COLO668 (cell line): Measurements from ENCODE around the gene IL18BP.
A peak's percentile ranks its signal among the peaks of the same experiment; 100 is the strongest.

Source experiments
- DNase-seq: peaks from one replicate; lab custom pipeline; 2025; ENCODE audit not compliant: unreplicated experiment; lab: John Stamatoyannopoulos, UW

The IL18BP gene

GRCh38 chr11:71998649-71999310 lies at the start of gene IL18BP:
TSS of gene IL18BP (plus strand) at chr11:71998909. CDS start at chr11:71999985, 1,076 bp downstream.
- no peak for DNase-seq

- no peak for DNase-seq
These were observed 49.7 kb upstream of the IL18BP start for GRCh38 chr11:71949034-71949433.

- DNase-seq: no peak
These were observed 46.9 kb upstream of the IL18BP start for GRCh38 chr11:71951741-71952310.

DNA sequence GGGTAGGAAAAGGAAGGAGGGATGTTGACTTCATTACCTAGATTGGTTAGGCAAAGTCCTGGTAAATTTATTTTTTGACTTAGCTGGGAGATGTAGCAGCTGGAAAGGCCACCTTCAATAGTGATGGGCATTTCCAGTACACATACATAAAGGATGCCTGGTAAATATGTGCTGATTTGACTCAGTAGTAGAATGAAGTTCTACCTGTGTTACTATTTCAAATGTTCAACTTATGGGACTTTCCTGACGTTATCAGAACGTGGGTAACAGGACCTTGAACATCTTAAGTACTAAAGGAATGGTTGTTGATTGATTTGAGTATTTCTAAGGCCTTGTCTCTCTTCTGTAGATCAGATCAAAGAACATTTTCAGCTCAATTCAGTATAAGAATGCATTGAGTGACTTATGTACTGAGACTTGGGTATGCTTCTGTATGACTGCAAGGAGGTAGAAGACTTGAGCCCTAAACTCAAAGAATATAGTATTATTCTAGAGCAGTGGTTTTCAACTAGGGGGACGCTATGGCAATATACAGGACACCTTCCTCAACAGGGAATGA lies 42.7 kb upstream of the IL18BP start:
- no peak for DNase-seq

GRCh38 chr11:71962428-71963038 lies 36.2 kb upstream of the IL18BP start:
- no peak for DNase-seq

GRCh38 chr11:71963468-71963867 lies 35.2 kb upstream of the IL18BP start:
- no peak for DNase-seq

DNA sequence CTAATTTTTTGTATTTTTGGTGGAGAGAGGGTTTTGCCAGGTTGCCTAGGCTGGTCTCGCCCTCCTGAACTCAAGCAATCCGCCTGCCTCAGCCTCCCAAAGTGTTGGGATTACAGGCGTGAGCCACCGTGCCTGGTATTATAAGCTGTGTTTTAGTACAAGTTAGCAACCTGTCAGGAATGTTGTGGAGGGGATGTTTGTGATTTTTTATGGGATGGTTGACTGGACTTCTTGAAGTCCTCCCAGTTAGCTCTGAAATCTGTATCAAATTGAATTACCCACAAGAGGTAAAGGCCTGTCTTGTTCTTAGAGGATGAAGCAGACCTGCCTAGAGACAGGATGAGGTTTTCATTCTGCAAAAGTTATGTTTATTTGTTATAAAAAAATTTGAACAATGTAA lies 34.1 kb upstream of the IL18BP start:
- DNase-seq: no peak

DNA sequence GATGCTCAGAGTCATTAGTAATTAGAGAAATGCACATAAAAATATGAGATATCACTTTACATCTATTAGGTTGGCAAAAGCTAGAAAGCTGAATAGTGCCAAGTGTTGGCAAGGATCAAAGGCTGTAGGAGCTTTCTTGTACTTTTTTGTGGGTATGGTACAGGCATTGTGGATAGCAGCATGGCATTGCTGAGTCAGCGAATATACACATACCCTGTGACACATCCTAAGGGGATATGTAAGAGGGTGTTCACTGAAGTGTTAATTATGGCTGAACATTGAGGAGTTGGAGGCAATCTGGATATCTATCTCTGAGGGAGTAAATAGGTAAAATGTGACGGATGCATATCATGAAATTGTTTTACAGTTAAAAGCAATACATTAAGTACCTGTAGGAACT lies 27.0 kb upstream of the IL18BP start:
- no peak for DNase-seq

DNA sequence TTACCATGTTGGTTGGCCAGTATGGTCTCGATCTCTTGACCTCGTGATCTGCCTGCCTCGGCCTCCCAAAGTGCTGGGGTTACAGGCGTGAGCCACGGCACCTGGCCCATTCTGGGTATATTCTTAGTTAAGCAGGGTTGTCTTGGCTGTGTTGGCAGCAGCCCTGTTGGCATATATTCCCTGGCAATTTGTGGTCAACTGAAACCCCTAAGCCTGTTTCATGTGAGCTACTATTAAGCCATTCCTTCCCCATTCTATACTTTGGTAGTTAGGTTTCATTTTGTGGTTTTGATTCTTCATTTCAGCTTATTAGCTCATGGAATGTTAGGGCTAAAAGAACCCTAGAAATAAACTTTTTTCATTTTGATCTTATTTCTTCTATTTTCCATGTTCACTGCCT lies 22.2 kb upstream of the IL18BP start:
- DNase-seq: no peak

DNA sequence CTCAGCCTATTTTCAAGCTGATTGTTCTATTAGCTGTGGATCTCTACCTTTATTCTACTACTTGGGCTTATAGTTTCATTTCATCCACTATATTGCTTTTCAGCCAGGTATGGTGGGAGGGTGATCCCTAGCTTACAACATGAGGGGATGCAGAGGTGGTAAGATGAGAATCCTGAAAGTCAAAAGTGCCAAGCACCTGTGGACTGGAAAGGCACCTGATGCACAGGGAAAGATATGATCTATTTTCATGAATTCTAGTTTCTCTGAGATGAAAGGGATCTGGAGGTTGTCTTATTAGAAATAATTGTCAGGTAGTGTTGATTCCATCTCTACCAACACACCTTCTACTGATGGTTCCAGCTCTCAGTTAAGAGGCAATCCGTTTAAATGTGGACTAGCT lies 21.6 kb upstream of the IL18BP start:
- DNase-seq: no peak

GRCh38 chr11:71977743-71978418 lies 20.8 kb upstream of the IL18BP start:
- peak; percentile 20 for DNase-seq

DNA sequence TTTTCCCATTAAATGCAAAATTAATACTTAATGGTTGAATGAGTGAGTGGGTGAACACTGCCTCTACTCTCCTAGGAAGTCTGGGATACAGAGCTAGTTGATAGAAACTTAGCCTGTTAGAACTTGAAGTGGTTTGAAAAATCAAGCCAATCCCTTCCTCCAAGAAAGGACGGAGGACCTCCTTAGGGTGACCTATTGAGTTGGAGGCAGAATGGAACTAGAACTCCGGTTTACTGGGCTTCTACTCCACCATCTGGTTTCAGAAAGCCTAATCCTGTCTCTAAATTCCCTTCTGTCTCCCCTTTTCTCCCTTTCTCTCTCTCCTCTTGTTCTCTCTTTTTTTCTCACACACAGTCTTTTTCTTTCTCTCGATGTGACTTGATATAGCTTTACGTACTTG lies 19.6 kb upstream of the IL18BP start:
- no peak for DNase-seq

GRCh38 chr11:71979602-71980001 lies 19.1 kb upstream of the IL18BP start:
- DNase-seq: no peak

- DNase-seq: no peak
These were observed 12.6 kb upstream of the IL18BP start for GRCh38 chr11:71986131-71986530.

DNA sequence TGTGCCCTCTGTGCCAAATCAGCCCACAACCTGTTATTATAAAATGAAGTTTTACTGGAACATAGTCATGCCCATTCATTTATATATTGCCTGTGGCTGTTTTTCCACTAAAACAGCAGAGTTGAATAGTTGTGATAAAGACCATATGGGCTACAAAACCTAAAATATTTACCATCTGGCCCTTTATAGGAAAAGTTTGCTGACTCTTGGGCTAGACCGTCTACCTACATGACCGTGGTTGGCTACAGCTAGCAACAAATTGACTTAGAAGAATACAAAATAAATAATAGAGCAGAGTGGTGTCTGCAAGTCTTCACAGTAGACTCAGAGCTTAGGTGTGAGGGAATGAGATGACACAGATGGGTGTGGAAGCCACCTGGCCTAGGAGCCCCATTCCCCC lies 11.2 kb upstream of the IL18BP start:
- DNase-seq: no peak

GRCh38 chr11:71988050-71988449 lies 10.7 kb upstream of the IL18BP start:
- no peak for DNase-seq

GRCh38 chr11:71990701-71991100 lies 8.0 kb upstream of the IL18BP start:
- no peak for DNase-seq

GRCh38 chr11:71991494-71991893 lies 7.2 kb upstream of the IL18BP start:
- DNase-seq: no peak

- DNase-seq: no peak
These were observed 6.5 kb upstream of the IL18BP start for GRCh38 chr11:71992136-71992730.

DNA sequence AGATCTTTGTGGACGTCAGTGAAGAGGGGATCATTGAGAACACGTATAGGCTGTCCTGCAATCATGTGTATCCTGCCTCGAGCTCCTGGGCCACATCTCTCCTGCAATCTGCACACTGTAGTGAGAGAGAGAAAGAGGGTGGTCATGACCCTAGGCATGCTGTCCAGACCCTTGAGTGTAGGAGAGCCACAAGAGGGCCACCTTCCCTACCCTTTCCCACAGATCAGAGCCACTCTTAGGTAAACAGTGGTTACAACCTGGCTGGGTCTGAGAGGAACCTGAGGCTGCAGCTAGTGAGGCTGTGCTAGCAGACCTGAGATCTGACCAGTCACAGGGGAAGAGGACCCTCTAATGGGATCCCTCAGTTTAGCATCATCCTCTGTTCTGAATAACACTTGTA lies 3.9 kb upstream of the IL18BP start:
- DNase-seq: no peak

- DNase-seq: no peak
These were observed 2.9 kb upstream of the IL18BP start for GRCh38 chr11:71995726-71996291.
